Measurements from ENCODE around the gene USP7.

DNA sequence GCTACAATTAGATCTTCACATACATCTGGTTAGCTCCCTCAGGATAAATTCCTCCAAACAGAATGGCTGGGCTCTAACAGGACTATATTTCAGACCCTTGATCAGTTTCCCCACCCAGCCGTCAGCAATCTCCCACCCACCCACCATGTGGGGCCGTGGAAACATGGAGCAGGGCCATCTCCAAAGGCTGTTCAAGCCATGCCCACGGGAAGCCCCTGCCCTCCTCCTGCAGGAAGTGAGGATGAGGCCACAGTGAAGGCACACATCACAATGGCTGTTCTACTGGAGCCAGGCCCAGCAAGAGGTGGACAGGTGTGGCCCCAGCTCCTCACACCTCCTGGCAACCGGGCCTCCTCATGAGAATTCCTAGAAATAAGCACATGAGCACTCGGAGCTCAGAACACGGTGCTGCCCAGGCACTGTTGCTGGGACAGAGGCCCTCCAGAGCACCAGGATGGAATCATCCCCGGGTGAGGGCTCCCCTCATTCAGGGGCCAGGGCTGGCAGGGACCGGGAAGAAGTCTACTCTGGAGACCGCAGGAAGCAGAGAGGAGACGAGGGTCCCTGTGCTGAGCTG, 81.6 kb downstream of the USP7 start, which contains the start of gene LITAFD:
- TF ChIP-seq CTCF (conservative IDR thresholded peaks at IDR 0.05; ENCODE audit: low read length) (no peak), EZH2phosphoT487 (IDR thresholded peaks at IDR 0.05; ENCODE audit: borderline replicate concordance, low read depth, low read length) (no peak)

All from OCI-LY7 (cell line).